ENCODE results near the gene PRRT1B.

PRRT1B gene

DNA sequence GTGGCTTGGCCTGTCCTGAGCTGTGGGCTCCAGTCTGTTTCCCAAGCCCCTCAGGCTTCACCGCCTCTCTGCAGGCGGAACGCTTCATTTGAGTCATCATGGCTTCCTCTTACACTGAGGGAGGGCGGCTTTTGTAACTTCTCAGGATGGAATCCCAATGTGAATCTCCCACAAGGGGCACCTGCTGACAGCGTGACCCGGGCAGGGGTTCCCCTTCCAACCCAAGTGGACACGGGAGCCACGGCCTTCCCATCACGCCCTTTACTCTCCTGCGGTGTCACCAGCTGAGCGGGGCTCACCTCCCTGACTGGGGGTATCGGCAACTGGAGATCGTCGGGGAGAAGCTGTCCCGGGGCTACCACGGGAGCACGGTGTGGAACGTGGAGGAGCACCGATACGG lies 26.8 kb upstream of the PRRT1B start:
- H4K12ac ChIP-seq (ENCODE audit: low read depth, low read length), result no peak overlapping the region
- no peak for DNase-seq

DNA sequence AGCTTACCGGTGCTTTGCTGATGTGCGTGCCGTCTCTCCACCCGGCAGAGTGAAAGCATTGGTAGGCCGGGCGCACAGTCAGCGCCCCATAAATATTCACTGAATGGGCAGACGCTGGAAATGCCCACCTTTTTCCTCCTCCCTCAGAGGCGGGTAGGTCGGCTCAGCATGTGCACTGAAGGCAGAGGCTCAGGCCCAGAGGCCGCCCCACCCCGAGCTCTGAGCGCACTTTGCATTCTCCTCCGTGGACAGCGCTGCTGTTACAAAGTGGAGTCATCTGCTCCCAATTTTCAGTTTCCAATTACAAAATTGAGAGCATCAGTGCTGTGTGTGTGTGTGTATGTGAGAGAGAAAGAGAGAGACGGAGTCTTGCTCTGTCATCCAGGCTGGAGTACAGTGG lies 24.8 kb upstream of the PRRT1B start:
- Histone ChIP-seq H3K18ac (ENCODE audit: low read length) (no peak overlapping the region), H2BK12ac (ENCODE audit: low read length) (no peak overlapping the region), H3K79me1 (ENCODE audit: low read length) (peaks cover 3% of the 10 kb centered on the region), H4K8ac (ENCODE audit: low read depth, low read length) (no peak overlapping the region), H2AFZ (ENCODE audit: insufficient read depth, low read length, poor library complexity) (no peak overlapping the region), H3K23ac (ENCODE audit: low read length) (no peak overlapping the region), H3K4me1 (ENCODE audit: control insufficient read depth in 1 of 2, insufficient read depth in 2 of 2, low read length in 2 of 2) (peaks cover 6 to 9% of the 10 kb centered on the region in 2 experiments), H3K36me3 (ENCODE audit: control insufficient read depth in 1 of 2, insufficient read depth in 2 of 2, low read length in 2 of 2) (peaks cover 89 to 96% of the 10 kb centered on the region in 2 experiments), H3K4me3 (ENCODE audit: low read depth, low read length) (no peak overlapping the region), H4K12ac (ENCODE audit: low read depth, low read length) (no peak overlapping the region), H3K27me3 (ENCODE audit: insufficient read depth, low read length) (no peaks in the 10 kb centered on the region), H3K9ac (ENCODE audit: low read length) (no peak overlapping the region), H3K4me2 (ENCODE audit: low read length) (no peak overlapping the region), H2BK5ac (ENCODE audit: low read depth, low read length, poor library complexity) (no peak overlapping the region), H3K14ac (ENCODE audit: low read length) (no peak overlapping the region), H3K27ac (ENCODE audit: low read depth, low read length) (no peak overlapping the region), H2BK120ac (ENCODE audit: insufficient read depth, low read length, poor library complexity) (no peak overlapping the region), H3K4ac (ENCODE audit: low read depth, low read length) (no peak overlapping the region), H2AK5ac (ENCODE audit: low read length) (no peak overlapping the region), H3K9me3 (ENCODE audit: insufficient read depth, low read depth, low read length) (peaks cover 12% of the 10 kb centered on the region), H4K91ac (ENCODE audit: low read depth, low read length) (no peak overlapping the region), H3K79me2 (ENCODE audit: control insufficient read depth, insufficient read depth, low read length, poor library complexity) (no peaks in the 10 kb centered on the region)
- WGBS (ENCODE audit: extremely low coverage, insufficient coverage, insufficient read length), result no CpG with 5 or more reads among the region's 16 CpGs
- DNase-seq, result no peak

More for the DNA sequence above, 26.8 kb upstream of the PRRT1B start:
- no CpG with 5 or more reads among the region's 20 CpGs for whole genome bisulfite sequencing (ENCODE audit: extremely low coverage, insufficient coverage, insufficient read length)
- Histone ChIP-seq H2BK5ac (ENCODE audit: low read depth, low read length, poor library complexity) (no peak overlapping the region), H2AK5ac (ENCODE audit: low read length) (no peak overlapping the region), H3K23ac (ENCODE audit: low read length) (no peak overlapping the region), H4K91ac (ENCODE audit: low read depth, low read length) (no peak overlapping the region), H3K4me3 (ENCODE audit: low read depth, low read length) (no peak overlapping the region), H2BK12ac (ENCODE audit: low read length) (no peak overlapping the region), H4K8ac (ENCODE audit: low read depth, low read length) (no peak overlapping the region), H3K18ac (ENCODE audit: low read length) (no peak overlapping the region), H3K27ac (ENCODE audit: low read depth, low read length) (no peak overlapping the region), H3K9me3 (ENCODE audit: insufficient read depth, low read depth, low read length) (peaks cover 12% of the 10 kb centered on the region), H3K4ac (ENCODE audit: low read depth, low read length) (no peak overlapping the region), H3K79me1 (ENCODE audit: low read length) (no peaks in the 10 kb centered on the region), H3K14ac (ENCODE audit: low read length) (no peak overlapping the region), H3K4me1 (ENCODE audit: control insufficient read depth in 1 of 2, insufficient read depth in 2 of 2, low read length in 2 of 2) (no peaks in the 10 kb centered on the region), H3K27me3 (ENCODE audit: insufficient read depth, low read length) (no peaks in the 10 kb centered on the region), H2AFZ (ENCODE audit: insufficient read depth, low read length, poor library complexity) (no peak overlapping the region), H3K79me2 (ENCODE audit: control insufficient read depth, insufficient read depth, low read length, poor library complexity) (no peaks in the 10 kb centered on the region), H3K36me3 (ENCODE audit: control insufficient read depth in 1 of 2, insufficient read depth in 2 of 2, low read length in 2 of 2) (peaks cover 92 to 95% of the 10 kb centered on the region in 2 experiments), H2BK120ac (ENCODE audit: insufficient read depth, low read length, poor library complexity) (no peak overlapping the region), H3K4me2 (ENCODE audit: low read length) (no peak overlapping the region), H3K9ac (ENCODE audit: low read length) (no peak overlapping the region)

DNA sequence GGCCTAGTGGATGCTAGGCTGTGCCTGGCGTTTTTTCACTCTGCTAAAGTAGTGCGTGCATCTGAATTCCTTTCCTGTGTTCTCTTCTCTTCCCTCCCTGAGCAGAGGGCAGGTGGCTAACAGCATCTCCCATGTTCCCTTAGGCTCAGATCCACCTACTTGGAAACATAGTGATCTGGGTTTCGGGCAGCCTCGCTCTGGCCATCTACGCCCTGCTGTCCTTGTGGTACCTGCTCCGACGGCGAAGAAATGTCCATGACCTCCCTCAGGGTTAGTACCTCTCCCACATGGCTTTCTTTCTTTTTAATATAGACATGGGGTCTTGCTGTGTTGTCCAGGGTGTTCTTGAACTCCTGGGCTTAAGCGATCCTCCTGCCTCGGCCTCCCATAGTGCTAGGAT lies 24.1 kb upstream of the PRRT1B start:
- WGBS (ENCODE audit: extremely low coverage, insufficient coverage, insufficient read length), result no CpG with 5 or more reads among the region's 10 CpGs
- H3K79me2 ChIP-seq (ENCODE audit: control insufficient read depth, insufficient read depth, low read length, poor library complexity), result no peaks in the 10 kb centered on the region
- H3K4ac ChIP-seq (ENCODE audit: low read depth, low read length), result no peak overlapping the region
- peaks cover 6 to 9% of the 10 kb centered on the region in 2 experiments for H3K4me1 ChIP-seq (ENCODE audit: control insufficient read depth in 1 of 2, insufficient read depth in 2 of 2, low read length in 2 of 2)
- no peak overlapping the region for H3K4me2 ChIP-seq (ENCODE audit: low read length)
- no peak for DNase-seq
- no peak overlapping the region for H4K91ac ChIP-seq (ENCODE audit: low read depth, low read length)
- no peak overlapping the region for H2BK12ac ChIP-seq (ENCODE audit: low read length)
- no peak overlapping the region for H2AFZ ChIP-seq (ENCODE audit: insufficient read depth, low read length, poor library complexity)
- no peak overlapping the region for H3K9ac ChIP-seq (ENCODE audit: low read length)
- H3K14ac ChIP-seq (ENCODE audit: low read length), result no peak overlapping the region
- H3K36me3 ChIP-seq (ENCODE audit: control insufficient read depth in 1 of 2, insufficient read depth in 2 of 2, low read length in 2 of 2), result peaks cover 89 to 96% of the 10 kb centered on the region in 2 experiments
- H2BK5ac ChIP-seq (ENCODE audit: low read depth, low read length, poor library complexity), result no peak overlapping the region
- H3K79me1 ChIP-seq (ENCODE audit: low read length), result peaks cover 3% of the 10 kb centered on the region
- H3K4me3 ChIP-seq (ENCODE audit: low read depth, low read length), result no peak overlapping the region
- no peak overlapping the region for H2BK120ac ChIP-seq (ENCODE audit: insufficient read depth, low read length, poor library complexity)
- no peaks in the 10 kb centered on the region for H3K27me3 ChIP-seq (ENCODE audit: insufficient read depth, low read length)
- no peak overlapping the region for H3K18ac ChIP-seq (ENCODE audit: low read length)
- peaks cover 10% of the 10 kb centered on the region for H3K9me3 ChIP-seq (ENCODE audit: insufficient read depth, low read depth, low read length)
- no peak overlapping the region for H4K8ac ChIP-seq (ENCODE audit: low read depth, low read length)
- H3K27ac ChIP-seq (ENCODE audit: low read depth, low read length), result no peak overlapping the region
- no peak overlapping the region for H2AK5ac ChIP-seq (ENCODE audit: low read length)
- H3K23ac ChIP-seq (ENCODE audit: low read length), result no peak overlapping the region
- H4K12ac ChIP-seq (ENCODE audit: low read depth, low read length), result no peak overlapping the region

DNA sequence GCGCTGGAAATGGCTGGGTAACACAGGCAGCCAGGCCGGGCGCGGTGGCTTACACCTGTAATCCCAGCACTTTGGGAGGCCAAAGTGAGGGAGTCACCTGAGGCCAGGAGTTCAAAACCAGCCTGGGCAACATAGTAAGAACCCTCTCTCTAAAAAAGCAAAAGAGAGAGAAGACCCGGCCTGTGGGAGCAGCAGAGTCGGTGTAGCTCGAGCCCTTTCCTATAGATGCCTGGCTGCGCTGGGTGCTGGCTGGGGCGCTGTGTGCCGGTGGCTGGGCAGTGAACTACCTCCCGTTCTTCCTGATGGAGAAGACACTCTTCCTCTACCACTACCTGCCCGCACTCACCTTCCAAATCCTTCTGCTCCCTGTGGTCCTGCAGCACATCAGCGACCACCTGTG lies 23.5 kb upstream of the PRRT1B start:
- H3K9ac ChIP-seq (ENCODE audit: low read length), result no peak overlapping the region
- H3K79me2 ChIP-seq (ENCODE audit: control insufficient read depth, insufficient read depth, low read length, poor library complexity), result no peaks in the 10 kb centered on the region
- H2AFZ ChIP-seq (ENCODE audit: insufficient read depth, low read length, poor library complexity), result no peak overlapping the region
- no peak overlapping the region for H2AK5ac ChIP-seq (ENCODE audit: low read length)
- no peak for DNase-seq
- H3K9me3 ChIP-seq (ENCODE audit: insufficient read depth, low read depth, low read length), result peaks cover 9% of the 10 kb centered on the region
- H3K27me3 ChIP-seq (ENCODE audit: insufficient read depth, low read length), result no peaks in the 10 kb centered on the region
- no peak overlapping the region for H2BK12ac ChIP-seq (ENCODE audit: low read length)
- H3K79me1 ChIP-seq (ENCODE audit: low read length), result peaks cover 3% of the 10 kb centered on the region
- no peak overlapping the region for H3K23ac ChIP-seq (ENCODE audit: low read length)
- H3K4ac ChIP-seq (ENCODE audit: low read depth, low read length), result no peak overlapping the region
- no peak overlapping the region for H3K4me3 ChIP-seq (ENCODE audit: low read depth, low read length)
- H3K18ac ChIP-seq (ENCODE audit: low read length), result no peak overlapping the region
- H3K14ac ChIP-seq (ENCODE audit: low read length), result no peak overlapping the region
- no peak overlapping the region for H4K8ac ChIP-seq (ENCODE audit: low read depth, low read length)
- peaks cover 6 to 9% of the 10 kb centered on the region in 2 experiments for H3K4me1 ChIP-seq (ENCODE audit: control insufficient read depth in 1 of 2, insufficient read depth in 2 of 2, low read length in 2 of 2)
- H4K12ac ChIP-seq (ENCODE audit: low read depth, low read length), result no peak overlapping the region
- no peak overlapping the region for H2BK120ac ChIP-seq (ENCODE audit: insufficient read depth, low read length, poor library complexity)
- no CpG with 5 or more reads among the region's 13 CpGs for WGBS (ENCODE audit: extremely low coverage, insufficient coverage, insufficient read length)
- H4K91ac ChIP-seq (ENCODE audit: low read depth, low read length), result no peak overlapping the region
- no peak overlapping the region for H3K27ac ChIP-seq (ENCODE audit: low read depth, low read length)
- H2BK5ac ChIP-seq (ENCODE audit: low read depth, low read length, poor library complexity), result no peak overlapping the region
- peaks cover 90 to 96% of the 10 kb centered on the region in 2 experiments for H3K36me3 ChIP-seq (ENCODE audit: control insufficient read depth in 1 of 2, insufficient read depth in 2 of 2, low read length in 2 of 2)
- no peak overlapping the region for H3K4me2 ChIP-seq (ENCODE audit: low read length)

All from trophoblast cell (in vitro differentiated cells and primary cell).